Adrenal gland (tissue), 5 donors: ENCODE results near the gene UNC119B.

Experiments used
- POLR2A ChIP-seq, 2 donors: fragments of 450-650 bp; IDR thresholded peaks; one replicate each; pipeline ENCODE4 v1.6.1; 2017; ENCODE audit warnings: antibody characterized with exemption in 2 of 2, mild to moderate bottlenecking in 2 of 2, moderate library complexity in 1 of 2
- TF ChIP-seq, protein P1 (sequence below), 6 experiments: fragments of 450-650 bp in 4 of 6; fragments of 200-600 bp in 2 of 6; sonication (generic) in 1 of 6; IDR thresholded peaks; 1 replicate in 5 of 6; 2 replicates in 1 of 6; pipeline versions ENCODE4 v1.5.1 to v1.8.0; 2016 to 2021; ENCODE audit warnings: antibody characterized with exemption in 6 of 6, mild to moderate bottlenecking in 2 of 6, moderate library complexity in 1 of 6
- donor health status: DM: no; HTN: no; CAD: no.

- TF ChIP-seq, protein P1, sequence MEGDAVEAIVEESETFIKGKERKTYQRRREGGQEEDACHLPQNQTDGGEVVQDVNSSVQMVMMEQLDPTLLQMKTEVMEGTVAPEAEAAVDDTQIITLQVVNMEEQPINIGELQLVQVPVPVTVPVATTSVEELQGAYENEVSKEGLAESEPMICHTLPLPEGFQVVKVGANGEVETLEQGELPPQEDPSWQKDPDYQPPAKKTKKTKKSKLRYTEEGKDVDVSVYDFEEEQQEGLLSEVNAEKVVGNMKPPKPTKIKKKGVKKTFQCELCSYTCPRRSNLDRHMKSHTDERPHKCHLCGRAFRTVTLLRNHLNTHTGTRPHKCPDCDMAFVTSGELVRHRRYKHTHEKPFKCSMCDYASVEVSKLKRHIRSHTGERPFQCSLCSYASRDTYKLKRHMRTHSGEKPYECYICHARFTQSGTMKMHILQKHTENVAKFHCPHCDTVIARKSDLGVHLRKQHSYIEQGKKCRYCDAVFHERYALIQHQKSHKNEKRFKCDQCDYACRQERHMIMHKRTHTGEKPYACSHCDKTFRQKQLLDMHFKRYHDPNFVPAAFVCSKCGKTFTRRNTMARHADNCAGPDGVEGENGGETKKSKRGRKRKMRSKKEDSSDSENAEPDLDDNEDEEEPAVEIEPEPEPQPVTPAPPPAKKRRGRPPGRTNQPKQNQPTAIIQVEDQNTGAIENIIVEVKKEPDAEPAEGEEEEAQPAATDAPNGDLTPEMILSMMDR (IDR thresholded peaks at IDR 0.05): no peak
- TF ChIP-seq POLR2A (IDR thresholded peaks at IDR 0.05): no peak
Measured at GRCh38 chr12:120757949-120758348, 47.7 kb downstream of the UNC119B start.
